ENCODE measurements around the gene UBE2R2. TPM values are rescaled to one million over a fixed set of nuclear protein-coding genes. Genes with fewer than 3 reads are reported as not detected.

Gene UBE2R2
- total and polyA plus RNA-seq, 2 of the 4 experiments (the other 2 are of a cell fraction): 12.7 to 24.8 TPM

- no peak for TF ChIP-seq ELK1 (IDR thresholded peaks at IDR 0.05; ENCODE audit: borderline replicate concordance, low read depth, low read length)
- no peak for TF ChIP-seq MAFK (IDR thresholded peaks at IDR 0.05; ENCODE audit: low read depth, low read length)
- no peak for TF ChIP-seq NFE2L2 (IDR thresholded peaks at IDR 0.05; ENCODE audit: low read depth, low read length)
- no peak for TF ChIP-seq CHD1 (IDR thresholded peaks at IDR 0.05; ENCODE audit: low read depth, low read length)
- peak; percentile 53; the same call in 1 of the 2 replicates for TF ChIP-seq POLR2A (IDR thresholded peaks at IDR 0.05; ENCODE audit: low read depth, low read length)
Measured at GRCh38 chr9:33813712-33814641, 3.0 kb upstream of the UBE2R2 start (continued).
